GM21447 (cell line): ENCODE measurements around the gene TAP1.
A peak's percentile ranks its signal among the peaks of the same experiment; 100 is the strongest.

ENCODE experiments used
- ATAC-seq: cut with Tn5 transposase; IDR thresholded peaks from one replicate; pipeline ENCODE4 v1.9.1; 2021; ENCODE audit not compliant: unreplicated experiment

TAP1 gene

GRCh38 chr6:32842021-32842650 is 11.4 kb downstream of the TAP1 start:
- no peak for ATAC-seq

- ATAC-seq = no peak
These were observed 12.8 kb downstream of the TAP1 start for GRCh38 chr6:32840604-32841246.

GRCh38 chr6:32839356-32839755 is 14.1 kb downstream of the TAP1 start:
- no peak for ATAC-seq

- peak; percentile 72 for ATAC-seq
These were observed 15.2 kb downstream of the TAP1 start, which contains the start of gene TAP2 for GRCh38 chr6:32838114-32838958. TSS of gene TAP2 (minus strand) at chr6:32838739. CDS start at chr6:32838233, 506 bp downstream.

GRCh38 chr6:32837651-32838113 is 15.8 kb downstream of the TAP1 start:
- no peak for ATAC-seq

- ATAC-seq = no peak
These were observed 16.6 kb downstream of the TAP1 start for GRCh38 chr6:32836873-32837272.

GRCh38 chr6:32835167-32835893 is 18.2 kb downstream of the TAP1 start:
- no peak for ATAC-seq

GRCh38 chr6:32833664-32834063 is 19.8 kb downstream of the TAP1 start:
- no peak for ATAC-seq

GRCh38 chr6:32832535-32832934 is 21.0 kb downstream of the TAP1 start:
- ATAC-seq = no peak

- no peak for ATAC-seq
These were observed 22.6 kb downstream of the TAP1 start for GRCh38 chr6:32830936-32831335.

GRCh38 chr6:32830017-32830416 is 23.5 kb downstream of the TAP1 start:
- ATAC-seq = no peak

- no peak for ATAC-seq
These were observed 24.0 kb downstream of the TAP1 start for GRCh38 chr6:32829495-32829894.

- ATAC-seq = no peak
These were observed 26.5 kb downstream of the TAP1 start for GRCh38 chr6:32827025-32827424.

GRCh38 chr6:32825966-32826365 is 27.5 kb downstream of the TAP1 start:
- no peak for ATAC-seq

- no peak for ATAC-seq
These were observed 33.8 kb downstream of the TAP1 start for GRCh38 chr6:32819729-32820128.

GRCh38 chr6:32818867-32819266 is 34.6 kb downstream of the TAP1 start:
- ATAC-seq = no peak

- ATAC-seq = no peak
These were observed 36.7 kb downstream of the TAP1 start, which contains the start of gene HLA-DOB for GRCh38 chr6:32816746-32817204. TSS of gene HLA-DOB (minus strand) at chr6:32817002. CDS start at chr6:32816951, 51 bp downstream.

GRCh38 chr6:32815996-32816395 is 37.5 kb downstream of the TAP1 start:
- peak; percentile 68 for ATAC-seq

- ATAC-seq = no peak
These were observed 38.4 kb downstream of the TAP1 start for GRCh38 chr6:32815115-32815514.

GRCh38 chr6:32814145-32814544 is 39.4 kb downstream of the TAP1 start:
- ATAC-seq = no peak

GRCh38 chr6:32809171-32809570 is 44.3 kb downstream of the TAP1 start:
- no peak for ATAC-seq
